ENCODE data around the gene UTS2R. TPM values are rescaled to one million over a fixed set of nuclear protein-coding genes. Genes with fewer than 3 reads are reported as not detected.

Gene UTS2R
- total and polyA plus RNA-seq, 7 donors, result 0.10 to 3.8 (median 0.70) TPM; not detected in 3

DNA sequence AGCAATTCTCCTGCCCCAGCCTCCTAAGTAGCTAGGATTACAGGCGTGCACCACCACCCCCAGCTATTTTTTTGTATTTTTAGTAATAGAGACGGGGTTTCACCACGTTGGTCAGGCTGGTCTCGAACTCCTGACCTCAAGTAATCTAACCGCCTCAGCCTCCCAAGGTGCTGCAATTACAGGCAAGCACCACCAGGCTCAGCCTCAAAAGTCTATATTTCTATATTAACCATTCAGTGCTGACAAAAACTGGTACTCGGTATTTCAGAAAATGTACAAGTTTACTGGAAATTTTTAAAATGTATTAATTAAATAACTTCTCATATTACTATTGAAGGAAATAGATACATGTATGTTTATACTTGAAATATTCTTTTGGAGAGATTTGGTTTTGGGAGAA, 45.2 kb downstream of the UTS2R start:
- H3K4me3 ChIP-seq, result no peak overlapping the region
- intact Hi-C loops (cut with DNase I), result no loop called here
- WGBS, 3 donors, result 89 to 92% (median 92%) methylated on average over 6 of the region's 6 CpGs
- peaks cover 15% of the 10 kb centered on the region for H3K4me1 ChIP-seq
- TF ChIP-seq, protein P1, sequence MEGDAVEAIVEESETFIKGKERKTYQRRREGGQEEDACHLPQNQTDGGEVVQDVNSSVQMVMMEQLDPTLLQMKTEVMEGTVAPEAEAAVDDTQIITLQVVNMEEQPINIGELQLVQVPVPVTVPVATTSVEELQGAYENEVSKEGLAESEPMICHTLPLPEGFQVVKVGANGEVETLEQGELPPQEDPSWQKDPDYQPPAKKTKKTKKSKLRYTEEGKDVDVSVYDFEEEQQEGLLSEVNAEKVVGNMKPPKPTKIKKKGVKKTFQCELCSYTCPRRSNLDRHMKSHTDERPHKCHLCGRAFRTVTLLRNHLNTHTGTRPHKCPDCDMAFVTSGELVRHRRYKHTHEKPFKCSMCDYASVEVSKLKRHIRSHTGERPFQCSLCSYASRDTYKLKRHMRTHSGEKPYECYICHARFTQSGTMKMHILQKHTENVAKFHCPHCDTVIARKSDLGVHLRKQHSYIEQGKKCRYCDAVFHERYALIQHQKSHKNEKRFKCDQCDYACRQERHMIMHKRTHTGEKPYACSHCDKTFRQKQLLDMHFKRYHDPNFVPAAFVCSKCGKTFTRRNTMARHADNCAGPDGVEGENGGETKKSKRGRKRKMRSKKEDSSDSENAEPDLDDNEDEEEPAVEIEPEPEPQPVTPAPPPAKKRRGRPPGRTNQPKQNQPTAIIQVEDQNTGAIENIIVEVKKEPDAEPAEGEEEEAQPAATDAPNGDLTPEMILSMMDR (IDR thresholded peaks at IDR 0.05), result no peak
- H3K36me3 ChIP-seq (ENCODE audit: insufficient read depth in 1 of 2, low read depth in 1 of 2), result peaks cover 0 to 42% of the 10 kb centered on the region in 2 donors
- ATAC-seq (no peak), DNase-seq (no peak)
- H3K27me3 ChIP-seq (ENCODE audit: insufficient read depth in 3 of 3, low read length in 2 of 3), result no peaks in the 10 kb centered on the region
- H3K9me3 ChIP-seq, result no peaks in the 10 kb centered on the region
- H3K27ac ChIP-seq, result no peak overlapping the region

DNA sequence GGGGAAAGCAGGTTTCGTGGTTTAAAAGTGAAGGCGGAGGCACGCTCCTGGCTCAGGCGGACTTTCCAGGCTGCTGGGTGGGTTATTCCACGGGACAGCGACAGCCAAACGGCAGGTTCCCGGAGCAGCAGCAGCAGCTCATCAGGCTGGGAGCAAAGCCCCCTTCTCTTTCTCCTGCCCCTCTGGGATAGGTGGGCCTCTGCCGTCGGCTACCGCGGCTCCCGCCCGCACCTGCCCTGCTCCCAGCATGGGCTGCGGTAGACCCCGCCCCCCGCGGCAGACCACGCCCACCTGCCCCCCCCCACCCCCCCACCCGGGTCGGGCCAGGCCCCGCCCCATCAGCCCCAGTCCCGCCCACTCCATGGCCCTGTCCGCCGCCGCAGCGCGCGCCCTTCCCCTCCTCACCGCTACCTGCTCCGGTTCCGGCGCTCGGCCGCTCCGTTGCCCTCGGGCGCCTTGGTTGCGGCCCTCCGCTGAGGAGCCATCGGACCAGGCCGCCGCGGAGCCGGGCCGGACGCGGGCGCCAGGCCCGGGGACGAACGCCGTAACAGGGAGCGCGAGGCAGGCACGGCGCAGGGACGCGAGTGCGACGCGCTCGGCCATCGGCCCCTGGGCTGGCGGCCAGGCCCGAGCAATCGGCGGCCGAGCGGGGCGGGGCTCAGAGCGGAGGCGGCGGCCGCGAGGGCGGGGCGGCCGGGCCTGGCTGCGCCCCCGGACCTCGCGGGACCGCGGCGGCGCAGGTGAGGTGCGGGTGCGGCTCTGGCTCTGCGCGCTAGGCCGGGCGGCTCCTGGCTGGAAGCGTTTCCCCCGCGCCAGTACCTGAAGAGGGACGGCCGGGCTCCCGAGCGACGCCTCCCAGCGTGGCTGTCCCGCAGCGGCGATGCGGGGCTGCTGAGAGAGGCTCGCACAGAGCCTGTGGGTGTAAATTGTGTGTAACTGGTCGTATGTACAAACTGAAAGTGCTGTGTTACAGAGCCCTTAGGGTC, 46.7 kb downstream of the UTS2R start, which contains the start of the genes HEXD and OGFOD3:
TSS of gene HEXD (plus strand) at position 347 of the 986 bp plus-strand sequence. CDS start 1,453 bp downstream, outside the sequence.
TSS of gene OGFOD3 (minus strand) at position 586 of the 986 bp plus-strand sequence. CDS start at position 485, 101 bp downstream.
- H3K27ac ChIP-seq, result peak within 1 kb of the TSS; percentile 97
- H3K4me3 ChIP-seq, result peak within 1 kb of the TSS; percentile 92
- H3K36me3 ChIP-seq (ENCODE audit: insufficient read depth in 1 of 2, low read depth in 1 of 2), result peaks cover 0 to 44% of the 10 kb centered on the region in 2 donors
- TF ChIP-seq, protein P1 (IDR thresholded peaks at IDR 0.05), result no peak
- peak; percentile 87 to 91 for DNase-seq
- peak; percentile 93 to 96 (median 94) for ATAC-seq
- peaks cover 4% of the 10 kb centered on the region for H3K9me3 ChIP-seq
- no peaks in the 10 kb centered on the region for H3K27me3 ChIP-seq (ENCODE audit: insufficient read depth in 3 of 3, low read length in 2 of 3)
- intact Hi-C loops (cut with DNase I), result no loop called here
- H3K4me1 ChIP-seq, result peaks cover 15% of the 10 kb centered on the region
- 1 to 2% (median 1%) methylated on average over 60 to 108 of the region's 108 CpGs for WGBS, 3 donors

DNA sequence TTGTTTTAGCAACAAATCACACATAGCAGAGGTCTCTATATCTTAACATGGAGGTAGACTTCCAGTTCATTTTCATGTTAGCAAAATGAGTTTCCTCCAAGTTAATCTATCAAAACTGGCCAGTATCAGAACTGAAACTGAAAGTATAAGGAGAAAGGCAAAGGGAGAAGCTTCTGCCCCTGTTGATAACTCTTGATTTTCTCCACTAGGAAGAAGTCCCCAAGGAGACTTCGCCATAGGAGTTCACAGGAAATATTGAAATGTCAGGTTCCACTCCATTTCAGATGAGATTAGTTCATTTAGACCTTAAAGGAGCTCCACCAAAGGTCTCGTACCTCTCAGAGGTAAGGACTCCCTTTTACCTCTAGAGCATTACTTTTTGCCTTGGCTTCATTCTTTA, 48.0 kb downstream of the UTS2R start:
- Histone ChIP-seq H3K4me3 (peak overlapping the region; percentile 92), H3K36me3 (ENCODE audit: insufficient read depth in 1 of 2, low read depth in 1 of 2) (peaks cover 0 to 38% of the 10 kb centered on the region in 2 donors), H3K27ac (no peak overlapping the region), H3K9me3 (peaks cover 4% of the 10 kb centered on the region), H3K4me1 (peaks cover 15% of the 10 kb centered on the region), H3K27me3 (ENCODE audit: insufficient read depth in 3 of 3, low read length in 2 of 3) (no peaks in the 10 kb centered on the region)
- no peak for DNase-seq
- no peak for ATAC-seq
- intact Hi-C loops (cut with DNase I), result no loop called here
- WGBS, 3 donors, result 87 to 96% (median 91%) methylated on average over 2 of the region's 2 CpGs
- TF ChIP-seq, protein P1 (IDR thresholded peaks at IDR 0.05), result no peak

DNA sequence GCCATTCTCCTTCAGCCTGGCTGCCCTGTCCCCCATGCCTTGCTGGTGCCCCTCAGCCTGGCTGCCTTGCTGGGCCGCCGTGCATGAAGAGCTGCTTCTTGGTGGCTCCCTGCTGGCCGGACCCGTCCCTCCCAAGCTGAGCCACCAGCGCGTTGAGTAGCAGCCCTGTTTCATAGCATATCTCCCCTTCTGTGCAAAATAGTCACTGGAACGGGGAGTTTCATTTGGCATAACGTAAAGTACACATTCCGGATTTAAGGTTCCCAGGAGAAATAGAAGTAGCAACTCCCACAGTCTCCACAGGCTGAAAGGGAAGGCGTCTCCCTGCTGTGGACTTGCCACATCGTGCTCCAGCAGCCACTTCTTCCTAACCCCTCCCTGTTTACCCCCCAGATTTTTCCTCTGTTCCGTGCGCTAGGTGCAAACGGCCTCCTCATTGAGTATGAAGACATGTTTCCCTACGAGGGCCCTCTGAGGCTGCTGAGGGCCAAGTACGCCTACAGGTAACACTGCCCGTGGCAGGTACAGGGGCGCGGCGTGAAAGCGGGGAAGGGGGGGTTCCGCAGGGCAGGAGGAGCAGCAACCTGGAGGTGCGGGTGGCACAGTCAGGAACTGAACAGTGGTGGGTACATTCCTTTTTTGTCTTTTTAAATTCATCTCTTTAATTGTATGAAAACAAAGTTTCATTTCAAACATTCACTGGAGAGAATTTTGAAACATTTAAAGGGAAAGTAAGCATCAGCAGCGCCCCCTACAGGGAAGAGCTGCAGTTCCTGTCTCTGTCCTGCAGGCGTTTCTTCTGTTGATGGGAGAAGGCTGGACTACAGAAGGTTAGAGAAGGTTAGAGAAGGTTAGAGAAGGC, 52.7 kb downstream of the UTS2R start:
- TF ChIP-seq, protein P1 (IDR thresholded peaks at IDR 0.05), result peak; percentile 35
- ATAC-seq (peak in 1 of 4 donors; percentile 36), DNase-seq (no peak)
- 76 to 77% (median 77%) methylated on average over 25 of the region's 25 CpGs for WGBS, 3 donors
- intact Hi-C loops (cut with DNase I), result no loop called here
- Histone ChIP-seq H3K36me3 (ENCODE audit: insufficient read depth in 1 of 2, low read depth in 1 of 2) (peaks cover 0 to 41% of the 10 kb centered on the region in 2 donors), H3K27me3 (ENCODE audit: insufficient read depth in 3 of 3, low read length in 2 of 3) (no peaks in the 10 kb centered on the region), H3K9me3 (peaks cover 4% of the 10 kb centered on the region), H3K4me3 (no peak overlapping the region), H3K27ac (no peak overlapping the region), H3K4me1 (peaks cover 4% of the 10 kb centered on the region)
